GM19043 (cell line): Measurements from ENCODE around the gene KRTAP9-2.
"Not testable (repeated sequence)": the region's sequence is repeated elsewhere in the genome, so short reads cannot be mapped to it uniquely, and the experiment has no call there.

Experiments used
- ATAC-seq: cut with Tn5 transposase; IDR thresholded peaks from one replicate; pipeline ENCODE4 v1.9.1; 2021; ENCODE audit warnings: low read depth; ENCODE audit not compliant: unreplicated experiment

KRTAP9-2 gene, protein sequence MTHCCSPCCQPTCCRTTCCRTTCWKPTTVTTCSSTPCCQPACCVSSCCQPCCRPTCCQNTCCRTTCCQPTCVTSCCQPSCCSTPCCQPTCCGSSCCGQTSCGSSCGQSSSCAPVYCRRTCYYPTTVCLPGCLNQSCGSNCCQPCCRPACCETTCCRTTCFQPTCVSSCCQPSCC

DNA sequence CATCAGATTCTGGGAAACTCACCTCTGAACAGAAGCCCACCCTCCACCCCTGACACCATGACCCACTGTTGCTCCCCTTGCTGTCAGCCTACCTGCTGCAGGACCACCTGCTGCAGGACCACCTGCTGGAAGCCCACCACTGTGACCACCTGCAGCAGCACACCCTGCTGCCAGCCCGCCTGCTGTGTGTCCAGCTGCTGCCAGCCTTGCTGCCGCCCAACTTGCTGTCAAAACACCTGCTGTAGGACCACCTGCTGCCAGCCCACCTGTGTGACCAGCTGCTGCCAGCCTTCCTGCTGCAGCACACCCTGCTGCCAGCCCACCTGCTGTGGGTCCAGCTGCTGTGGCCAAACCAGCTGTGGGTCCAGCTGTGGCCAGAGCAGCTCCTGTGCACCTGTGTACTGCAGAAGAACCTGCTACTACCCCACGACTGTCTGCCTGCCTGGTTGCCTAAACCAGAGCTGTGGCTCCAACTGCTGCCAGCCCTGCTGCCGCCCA is at the start of gene KRTAP9-2:
Gene KRTAP9-2 (plus strand): TSS at position 51 of the 498 bp plus-strand sequence. CDS start 7 bp downstream, at position 58.
- not testable (repeated sequence) for ATAC-seq

DNA sequence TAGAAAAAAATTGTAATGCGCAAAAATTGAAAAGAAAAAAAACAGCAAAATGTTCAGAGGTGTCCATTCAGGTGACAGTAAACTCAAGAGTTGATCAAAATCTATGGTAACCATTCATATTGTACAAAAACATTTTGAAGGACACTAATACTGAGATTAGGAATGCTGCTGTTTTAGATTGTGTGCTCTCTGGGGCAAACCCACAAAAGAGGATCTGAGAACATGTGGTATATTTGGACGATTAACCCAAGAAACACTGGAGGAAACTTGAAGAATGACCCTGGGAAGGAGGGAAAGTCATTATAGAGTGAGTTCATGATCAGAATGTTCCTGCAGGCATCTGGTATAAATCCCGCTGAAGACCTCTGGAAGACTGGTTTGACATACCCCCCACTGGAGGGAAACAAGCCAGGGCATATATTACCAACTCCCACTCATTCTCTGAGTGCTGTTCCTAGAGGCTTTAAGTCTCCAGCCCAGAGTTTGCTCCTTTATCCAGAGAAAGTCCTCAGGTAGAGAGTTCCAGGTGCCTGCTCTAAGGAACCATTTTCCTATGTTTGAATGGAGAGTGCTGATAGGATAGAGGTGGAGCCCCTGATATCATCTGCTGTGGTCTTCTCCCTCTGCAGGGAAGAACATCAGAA is 49.6 kb upstream of the KRTAP9-2 start:
- ATAC-seq, result no peak

DNA sequence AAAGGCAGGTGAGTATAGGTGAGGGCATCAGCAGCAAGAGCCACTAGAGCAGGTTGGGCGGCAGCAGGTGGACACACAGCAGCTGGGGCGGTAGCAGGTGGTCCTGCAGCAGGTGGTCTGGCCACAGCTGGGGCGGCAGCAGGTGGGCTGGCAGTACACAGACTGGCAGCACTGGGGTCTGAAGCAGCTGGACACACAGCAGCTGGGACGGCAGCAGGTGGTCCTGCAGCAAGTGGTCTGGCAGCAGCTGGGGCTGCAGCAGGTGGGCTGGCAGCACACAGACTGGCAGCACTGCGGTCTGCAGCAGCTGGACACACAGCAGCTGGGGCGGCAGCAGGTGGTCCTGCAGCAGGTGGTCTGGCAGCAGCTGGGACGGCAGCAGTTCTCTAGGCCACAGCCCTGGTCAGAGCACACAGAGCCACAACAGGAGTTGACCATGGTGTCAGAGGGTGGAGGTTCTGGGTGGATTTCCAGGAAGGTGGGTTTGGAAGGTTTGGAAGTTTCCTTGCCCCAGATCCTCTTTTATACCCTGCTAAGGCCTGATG is 48.6 kb upstream of the KRTAP9-2 start, which contains the start of gene KRTAP4-2:
Gene KRTAP4-2 (minus strand): TSS at position 495 of the 545 bp plus-strand sequence. CDS start 57 bp downstream, at position 438.
- ATAC-seq, result no peak

DNA sequence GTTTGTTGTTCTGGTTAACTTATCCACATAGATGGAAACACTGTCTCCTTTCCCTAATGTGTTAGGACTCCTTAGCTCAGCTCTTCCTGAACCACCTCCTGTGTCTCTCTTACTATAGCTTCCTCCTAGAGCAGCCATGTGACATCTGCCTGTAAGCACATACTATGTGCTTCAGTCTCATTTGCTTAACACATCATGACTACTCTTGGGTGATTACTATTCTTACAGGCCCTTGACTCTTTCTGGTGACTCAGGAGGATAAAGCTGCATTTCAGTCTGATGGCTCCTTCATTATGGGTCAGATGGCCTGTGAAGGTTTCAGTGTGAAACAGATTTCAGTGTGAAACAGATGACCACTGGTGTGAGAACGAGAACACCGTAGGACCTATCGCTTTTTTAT is 48.1 kb upstream of the KRTAP9-2 start:
- no peak for ATAC-seq

DNA sequence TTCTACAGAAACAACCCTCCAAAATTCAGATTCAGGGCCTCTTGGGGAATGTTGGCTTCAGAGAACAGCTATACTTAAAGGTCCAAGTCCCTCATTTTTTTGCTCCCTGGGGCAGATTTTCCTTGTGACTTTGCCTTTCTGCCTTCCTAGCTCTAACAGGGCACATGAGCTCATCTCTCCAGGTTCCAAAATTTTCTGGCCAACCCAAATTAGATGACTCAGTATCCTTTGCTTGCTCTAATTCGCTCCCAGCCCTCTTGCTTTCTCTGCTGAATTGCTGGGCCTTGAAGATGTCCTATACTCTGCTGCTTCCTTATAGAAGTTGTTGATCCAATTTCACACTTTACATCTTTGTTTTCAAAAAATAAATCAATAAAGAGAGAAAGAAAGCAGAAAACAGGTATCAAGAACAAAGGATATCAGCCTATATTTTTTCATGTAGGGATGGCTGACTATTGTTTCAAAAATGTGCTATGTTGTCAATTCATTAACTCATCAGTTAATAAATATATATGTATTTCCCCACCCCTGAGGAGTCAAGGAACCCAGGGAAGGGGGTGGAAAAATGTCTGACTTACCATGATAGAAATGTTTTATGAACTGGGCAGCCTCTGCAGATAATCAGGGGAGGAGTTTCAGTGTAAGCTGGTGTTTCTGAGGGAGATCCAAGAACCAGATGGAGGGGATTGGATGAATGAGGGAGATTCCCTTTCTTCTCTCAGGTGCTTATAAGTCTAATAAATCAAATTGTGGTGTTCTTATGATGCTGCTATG is 47.4 kb upstream of the KRTAP9-2 start:
- no peak for ATAC-seq

DNA sequence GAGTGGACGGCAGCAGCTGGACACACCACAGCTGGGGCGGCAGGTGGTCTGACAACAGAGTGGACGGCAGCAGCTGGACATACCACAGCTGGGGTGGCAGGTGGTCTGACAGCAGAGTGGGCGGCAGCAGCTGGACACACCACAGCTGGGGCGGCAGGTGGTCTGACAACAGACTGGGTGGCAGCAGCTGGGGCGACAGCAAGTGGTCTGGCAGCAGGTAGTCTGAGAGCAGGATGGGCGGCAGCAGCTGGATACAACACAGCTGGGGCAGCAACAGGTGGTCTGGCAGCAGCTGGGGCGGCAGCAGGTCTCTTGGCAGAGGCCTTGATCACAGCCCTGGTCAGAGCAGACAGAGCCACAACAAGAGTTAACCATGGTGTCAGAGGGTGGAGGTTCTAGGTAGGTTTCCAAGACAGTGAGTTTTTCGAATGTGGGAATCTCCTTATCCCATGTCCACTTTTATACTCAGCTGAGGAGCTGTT is 41.9 kb upstream of the KRTAP9-2 start, which contains the start of gene KRTAP4-1:
Gene KRTAP4-1 (minus strand): TSS at position 432 of the 482 bp plus-strand sequence. CDS start 57 bp downstream, at position 375.
- ATAC-seq, result no peak

DNA sequence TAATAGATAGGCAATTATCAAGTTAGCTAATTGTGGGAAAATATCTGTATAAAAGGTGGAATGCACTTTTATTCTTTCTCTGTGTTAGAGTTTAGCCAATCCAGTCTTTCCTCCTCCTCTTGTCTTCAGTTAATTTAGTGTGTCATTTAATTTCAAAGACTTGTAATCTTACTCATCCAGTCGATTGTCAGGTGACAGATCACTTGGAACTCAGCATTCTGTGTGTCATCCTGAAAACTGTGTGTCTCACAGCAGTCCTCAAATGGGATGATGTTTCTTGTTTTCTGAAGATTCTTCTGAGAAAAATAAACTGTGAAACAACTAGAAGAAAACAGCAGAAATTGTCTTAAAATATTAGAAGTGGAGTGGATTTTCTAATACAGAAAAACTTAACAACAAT is 41.4 kb upstream of the KRTAP9-2 start:
- no peak for ATAC-seq

DNA sequence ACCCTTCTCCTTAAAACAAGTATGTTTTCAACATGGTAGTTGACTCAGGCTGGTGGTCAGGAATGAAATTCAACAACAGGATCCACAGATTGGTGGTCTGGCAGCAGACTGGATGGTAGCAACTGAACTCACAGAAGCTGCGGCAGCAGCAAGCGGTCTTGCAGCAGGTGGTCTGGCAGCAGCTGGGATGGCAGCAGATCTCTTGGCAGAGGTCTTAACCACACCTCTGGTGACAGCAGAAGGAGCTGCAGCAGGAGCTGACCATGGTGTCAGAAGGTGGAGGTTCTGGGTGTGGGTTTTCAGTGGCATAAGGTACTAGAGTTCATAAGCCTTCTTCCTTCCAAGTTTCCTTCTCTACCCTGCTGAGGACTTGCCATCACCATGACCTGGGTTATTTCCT is 39.6 kb upstream of the KRTAP9-2 start:
- no peak for ATAC-seq

DNA sequence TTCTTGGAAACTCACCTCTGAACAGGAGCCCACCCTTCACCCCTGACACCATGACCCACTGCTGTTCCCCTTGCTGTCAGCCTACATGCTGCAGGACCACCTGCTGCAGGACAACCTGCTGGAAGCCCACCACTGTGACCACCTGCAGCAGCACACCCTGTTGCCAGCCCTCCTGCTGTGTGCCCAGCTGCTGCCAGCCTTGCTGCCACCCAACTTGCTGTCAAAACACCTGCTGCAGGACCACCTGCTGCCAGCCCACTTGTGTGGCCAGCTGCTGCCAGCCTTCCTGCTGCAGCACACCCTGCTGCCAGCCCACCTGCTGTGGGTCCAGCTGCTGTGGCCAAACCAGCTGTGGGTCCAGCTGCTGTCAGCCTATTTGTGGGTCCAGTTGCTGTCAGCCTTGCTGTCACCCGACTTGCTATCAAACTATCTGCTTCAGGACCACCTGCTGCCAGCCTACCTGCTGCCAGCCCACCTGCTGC is 36.6 kb upstream of the KRTAP9-2 start, which contains the start of gene KRTAP9-1:
Gene KRTAP9-1 (plus strand): TSS at position 51 of the 482 bp plus-strand sequence. CDS start 0 bp downstream, at position 51.
- not testable (repeated sequence) for ATAC-seq

DNA sequence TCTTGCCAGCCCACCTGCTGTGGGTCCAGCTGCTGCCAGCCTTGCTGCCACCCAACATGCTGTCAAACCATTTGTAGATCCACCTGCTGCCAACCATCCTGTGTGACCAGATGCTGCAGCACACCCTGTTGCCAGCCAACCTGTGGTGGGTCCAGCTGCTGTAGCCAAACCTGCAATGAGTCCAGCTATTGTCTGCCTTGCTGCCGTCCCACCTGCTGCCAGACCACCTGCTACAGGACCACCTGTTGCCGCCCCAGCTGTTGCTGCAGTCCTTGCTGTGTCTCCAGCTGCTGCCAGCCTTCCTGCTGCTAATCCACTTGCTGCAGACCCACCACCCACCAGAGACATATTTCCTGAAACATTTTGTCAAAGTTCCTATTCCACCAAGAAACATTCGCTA is 36.1 kb upstream of the KRTAP9-2 start:
- ATAC-seq, result no peak

DNA sequence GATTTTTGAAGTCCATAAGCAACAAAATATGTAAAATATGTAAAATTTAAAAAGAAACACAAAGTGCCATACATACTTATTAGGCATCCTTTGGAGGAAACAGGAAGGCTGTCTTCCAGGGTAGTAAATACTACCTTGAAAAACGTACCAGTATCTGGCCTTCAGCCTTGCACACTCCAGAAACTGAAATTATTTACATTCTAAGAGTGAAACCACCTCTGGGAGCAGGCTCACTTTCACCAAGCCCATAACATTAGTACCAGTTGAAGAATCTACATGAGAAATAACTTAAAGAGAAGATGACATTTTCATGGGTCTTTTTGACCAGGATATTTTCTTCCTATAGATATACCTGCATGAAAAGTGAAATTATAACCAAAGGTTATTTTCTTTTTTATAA is 30.4 kb upstream of the KRTAP9-2 start:
- no peak for ATAC-seq

DNA sequence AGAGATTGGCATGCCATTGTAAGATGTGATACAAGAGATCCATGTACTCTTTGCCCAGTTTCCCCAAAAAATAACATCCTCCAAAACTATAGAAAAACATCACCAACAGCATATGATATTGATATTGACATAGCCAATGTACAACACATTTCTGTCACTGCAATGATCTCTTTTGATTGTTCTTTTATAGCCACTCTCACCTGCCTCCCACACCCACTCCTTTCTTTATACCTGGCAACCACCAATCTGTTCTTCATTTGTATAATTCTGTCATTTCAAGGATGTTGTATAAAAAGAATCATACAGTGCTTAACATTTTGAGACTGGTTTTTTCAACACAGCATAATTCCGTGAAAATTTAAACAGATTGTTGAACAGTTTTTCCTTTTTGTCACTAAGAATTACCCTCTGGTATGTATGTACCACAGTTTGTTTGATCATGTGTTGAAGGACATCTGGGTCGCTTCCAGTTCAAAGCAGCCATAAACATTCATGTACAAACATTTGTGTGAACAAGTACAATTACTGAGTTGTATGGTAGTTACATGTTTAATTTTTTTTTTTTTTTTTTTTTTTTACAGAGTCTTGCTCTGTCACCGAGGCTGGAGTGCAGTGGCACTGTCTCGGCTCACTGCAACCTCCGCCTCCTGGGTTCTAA is 26.9 kb upstream of the KRTAP9-2 start:
- ATAC-seq, result no peak

DNA sequence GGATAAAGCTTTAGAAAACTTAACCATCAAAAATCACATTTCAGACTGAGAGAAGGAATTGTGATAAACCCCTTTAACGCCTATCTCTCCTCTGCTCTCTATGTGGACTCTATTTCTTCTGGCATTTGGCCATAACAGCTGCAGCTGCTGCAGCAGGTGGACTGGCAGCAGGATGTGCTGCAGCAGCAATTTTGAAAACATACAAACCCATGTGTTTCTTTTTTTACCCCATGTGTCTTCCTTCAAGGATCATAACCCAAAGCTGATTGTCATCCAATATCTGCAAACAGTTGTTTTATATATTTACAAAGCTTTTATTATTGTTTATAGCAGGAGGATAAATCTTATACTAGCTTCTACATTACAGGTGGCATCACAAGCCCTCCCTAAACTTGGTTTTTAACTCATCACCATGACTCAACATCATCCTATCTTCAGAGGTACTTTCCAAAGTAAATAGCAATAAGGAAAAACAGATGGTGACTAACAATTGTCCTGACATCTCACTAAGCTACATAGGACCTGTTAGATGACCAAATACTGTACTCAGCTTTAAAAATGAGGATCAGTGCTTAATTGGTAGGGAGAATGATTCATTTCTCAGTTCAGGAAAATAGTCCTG is 14.5 kb upstream of the KRTAP9-2 start:
- no peak for ATAC-seq

DNA sequence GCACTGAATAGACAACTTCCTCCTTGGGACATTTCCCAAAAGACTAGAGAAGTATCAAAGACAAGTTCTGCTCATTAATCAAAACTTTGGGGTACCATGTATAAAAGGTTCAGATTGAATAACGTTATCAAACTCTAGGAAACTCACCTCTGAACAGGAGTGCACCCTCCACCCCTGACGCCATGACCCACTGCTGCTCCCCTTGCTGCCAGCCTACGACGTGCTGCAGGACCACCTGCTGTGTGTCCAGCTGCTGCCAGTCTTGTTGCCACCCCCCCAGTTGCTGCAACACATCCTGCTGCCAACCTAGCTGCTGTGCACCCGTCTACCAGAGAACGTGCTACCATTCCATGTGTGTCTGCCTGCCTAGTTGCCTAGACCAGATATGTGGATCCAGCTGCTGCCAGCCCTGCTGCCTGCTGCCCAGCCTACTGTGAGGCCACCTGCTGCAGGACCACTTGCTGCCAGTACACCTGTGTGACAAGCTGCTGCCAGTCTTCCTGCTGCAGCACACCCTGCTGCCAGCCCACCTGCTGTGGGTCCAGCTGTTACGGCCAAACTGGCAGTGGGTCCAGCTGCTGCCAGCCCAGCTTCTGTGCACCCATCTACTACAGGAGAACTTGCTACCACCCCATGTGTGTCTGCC is 13.8 kb upstream of the KRTAP9-2 start:
- ATAC-seq, result no peak

DNA sequence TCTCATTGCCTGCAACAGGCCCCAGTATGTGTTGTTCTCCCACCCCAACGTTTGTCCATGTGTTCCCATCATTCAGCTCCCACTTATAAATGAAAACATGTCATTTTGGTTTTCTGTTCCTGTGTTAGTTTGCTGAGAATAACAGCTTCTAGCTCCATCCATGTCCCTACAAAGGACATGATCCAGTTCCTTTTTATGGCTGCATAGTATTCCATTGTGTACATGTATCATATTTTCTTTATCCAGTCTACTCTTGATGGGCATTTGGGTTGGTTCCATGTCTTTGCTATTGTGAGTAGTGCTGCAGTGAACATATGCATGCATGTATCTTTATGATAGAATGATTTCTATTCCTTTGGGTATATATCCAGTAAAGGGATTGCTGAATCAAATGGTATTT is 10.8 kb upstream of the KRTAP9-2 start:
- no peak for ATAC-seq

DNA sequence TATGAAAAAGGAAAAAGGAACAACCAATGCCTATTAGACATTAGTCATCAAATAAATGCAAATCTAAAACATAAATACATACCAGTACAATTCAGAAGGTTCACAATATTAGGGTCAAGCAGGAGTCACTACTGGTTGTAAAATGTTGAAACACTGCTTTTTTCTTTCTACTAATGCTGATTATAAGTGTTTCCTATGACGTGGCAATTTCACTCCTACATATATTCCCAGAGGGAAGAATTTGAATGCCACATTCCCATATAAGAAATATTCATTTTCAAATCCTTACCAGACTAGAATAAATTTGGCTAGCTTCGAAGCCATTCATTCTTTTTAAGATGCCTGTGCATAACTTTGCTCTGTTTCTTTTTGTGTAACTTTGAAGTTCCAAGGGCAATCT is 2.6 kb upstream of the KRTAP9-2 start:
- ATAC-seq, result no peak

DNA sequence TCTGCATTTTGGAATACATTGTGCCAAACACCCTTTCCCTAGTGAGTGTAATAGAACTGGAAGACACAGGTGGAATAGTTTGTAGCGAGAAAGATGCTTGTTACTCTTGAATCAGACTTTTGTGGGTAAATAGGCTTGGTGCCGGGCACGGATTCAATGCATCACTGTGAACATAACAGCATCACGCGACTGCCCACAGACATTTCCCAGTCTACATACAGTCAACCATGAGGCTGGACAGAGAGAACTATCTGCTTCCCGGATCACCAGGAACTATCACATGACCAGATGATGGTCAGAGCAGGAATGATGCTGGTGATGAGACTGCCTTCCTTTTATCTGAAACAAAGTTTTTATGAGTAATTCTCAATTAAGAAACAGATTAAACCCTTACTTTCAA is 397 bp upstream of the KRTAP9-2 start:
- no peak for ATAC-seq

DNA sequence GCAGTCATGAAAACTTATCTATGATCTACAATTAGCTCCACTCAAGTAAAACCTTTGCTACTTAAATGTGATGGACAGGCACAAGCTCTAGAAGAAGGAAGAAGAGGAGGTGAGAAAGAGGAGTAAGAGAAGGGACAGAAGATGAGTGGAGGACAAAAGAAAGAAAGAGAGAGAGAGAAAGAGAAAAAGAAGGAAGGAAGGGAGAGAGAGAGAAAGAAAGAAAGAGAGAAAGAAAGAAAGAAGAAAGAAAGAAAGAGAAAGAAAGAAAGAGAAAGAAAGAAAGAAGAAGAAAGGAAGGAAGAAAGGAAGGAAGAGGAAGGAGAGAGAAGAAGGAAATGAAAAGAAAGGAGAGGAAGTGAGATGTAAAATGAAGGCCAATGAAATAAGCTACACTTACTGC is 3.6 kb downstream of the KRTAP9-2 start:
- ATAC-seq, result no peak

DNA sequence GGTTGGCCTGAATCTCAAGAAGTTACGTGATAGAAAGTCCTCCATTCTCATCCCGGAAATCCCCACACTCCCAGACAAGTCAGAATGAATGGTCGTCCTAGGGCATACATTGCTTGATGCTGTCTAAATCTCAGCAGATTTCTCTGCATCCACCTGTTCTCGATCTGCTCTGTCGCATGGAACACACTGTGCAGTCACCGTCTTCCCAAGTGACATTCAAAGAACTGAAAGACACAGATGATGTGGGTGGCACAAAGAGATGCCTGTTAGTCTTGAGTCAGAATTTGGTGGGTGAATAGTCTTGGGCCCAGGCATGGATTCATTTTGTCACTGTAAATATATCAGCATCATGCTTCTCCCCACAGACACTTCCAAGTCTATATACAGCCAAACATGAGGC is 5.3 kb downstream of the KRTAP9-2 start:
- no peak for ATAC-seq
